Type B pancreatic cell (in vitro differentiated cells): Measurements from ENCODE around the gene AMELY. TPM values are rescaled to one million over a fixed set of nuclear protein-coding genes. Genes with fewer than 3 reads are reported as not detected.

Source experiments
- DNase-seq: peaks from one replicate; pipeline ENCODE4 v3.0.0; 2021; ENCODE audit warnings: mixed read lengths; ENCODE audit not compliant: unreplicated experiment; ENCODE audit errors: extremely low spot score
- H3K27ac Mint-ChIP-seq: 2 replicates; pipeline ENCODE4 v1.8.0; 2021; ENCODE audit warnings: mild to moderate bottlenecking, mixed read lengths
- H3K27me3 Mint-ChIP-seq: 2 replicates; pipeline ENCODE4 v1.8.0; 2021; ENCODE audit warnings: mixed read lengths
- H3K36me3 Mint-ChIP-seq: 2 replicates; pipeline ENCODE4 v1.8.0; 2021; ENCODE audit warnings: mixed read lengths
- H3K4me1 Mint-ChIP-seq: one replicate; pipeline ENCODE4 v1.8.0; 2021; ENCODE audit warnings: mixed read lengths; ENCODE audit not compliant: unreplicated experiment
- H3K4me3 Mint-ChIP-seq: 2 replicates; pipeline ENCODE4 v1.8.0; 2021; ENCODE audit warnings: mild to moderate bottlenecking, mixed read lengths
- H3K9me3 Mint-ChIP-seq: 2 replicates; pipeline ENCODE4 v1.8.0; 2021; ENCODE audit warnings: mixed read lengths
- CTCF ChIP-seq: fragments of 200-600 bp; sonication (generic); conservative IDR thresholded peaks from 2 replicates; pipeline ENCODE4 v1.5.0; 2021; ENCODE audit warnings: antibody characterized with exemption, mild to moderate bottlenecking
- long read RNA-seq: library from polyadenylated mRNA; unstranded; transcript quantifications from one replicate; pipeline ENCODE4 v2.0.0, GENCODE V29; 2020
- total RNA-seq: library from RNA; stranded (reverse); gene quantifications from 2 replicates; pipeline ENCODE4 v1.2.1, GENCODE V29; 2021; ENCODE audit warnings: low replicate concordance

The AMELY gene
- total RNA-seq, result not detected in 2 replicates
- long read RNA-seq, result 0 reads

DNA sequence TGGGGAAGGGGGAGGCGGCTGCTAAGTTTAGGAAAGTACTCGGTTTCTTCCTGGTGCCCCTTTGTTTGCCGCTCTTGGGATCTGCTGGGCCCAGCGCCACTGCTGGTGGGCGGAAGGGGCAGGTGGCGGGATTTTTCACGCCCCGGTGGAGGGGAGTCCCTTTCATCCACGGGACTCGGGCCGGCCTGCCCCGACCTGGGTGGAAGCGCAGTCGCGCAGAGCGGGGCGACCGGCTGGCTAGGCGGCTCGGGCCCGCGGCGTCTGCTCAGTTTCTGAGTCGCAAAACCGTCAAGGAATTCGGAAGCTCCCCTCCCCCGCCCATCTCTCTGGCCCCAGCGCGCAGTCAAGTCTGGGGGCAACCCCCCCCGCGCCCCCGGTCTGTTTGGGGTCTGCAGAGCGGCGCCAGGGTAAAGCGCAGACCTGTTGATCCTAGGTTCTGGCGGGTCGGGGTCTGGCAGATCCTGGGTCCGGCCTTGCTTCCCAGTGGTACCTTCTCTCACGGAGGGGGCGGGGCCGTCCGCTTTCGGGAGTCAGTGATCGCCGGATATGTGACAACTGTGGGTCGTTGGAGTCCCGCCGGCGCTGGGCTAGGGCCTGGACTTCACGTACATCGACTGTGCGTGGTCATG, at the start of gene AMELY:
Gene AMELY, minus strand, starts transcription at position 500 of the 629 bp plus-strand sequence. CDS start 39,144 bp downstream, outside the sequence.
- H3K4me1 Mint-ChIP-seq, result no peaks in the 10 kb centered on the region
- no peak within 1 kb of the TSS for H3K27ac Mint-ChIP-seq
- no peak for TF ChIP-seq CTCF
- no peak within 1 kb of the TSS for H3K4me3 Mint-ChIP-seq
- no peak for DNase-seq
- H3K36me3 Mint-ChIP-seq, result no peaks in the 10 kb centered on the region
- no peaks in the 10 kb centered on the region for H3K9me3 Mint-ChIP-seq
- no peaks in the 10 kb centered on the region for H3K27me3 Mint-ChIP-seq

GRCh38 chrY:6949947-6950346, 38.4 kb upstream of the AMELY start:
- Mint-ChIP-seq H3K36me3 (no peaks in the 10 kb centered on the region), H3K9me3 (no peaks in the 10 kb centered on the region), H3K27me3 (no peaks in the 10 kb centered on the region), H3K27ac (no peak overlapping the region), H3K4me3 (no peak overlapping the region), H3K4me1 (no peaks in the 10 kb centered on the region)
- TF ChIP-seq CTCF, result no peak
- DNase-seq, result no peak

- H3K27me3 Mint-ChIP-seq, result no peaks in the 10 kb centered on the region
Observed at GRCh38 chrY:6948378-6948777, 36.8 kb upstream of the AMELY start.

GRCh38 chrY:6947695-6948094, 36.1 kb upstream of the AMELY start:
- Mint-ChIP-seq H3K4me3 (no peak overlapping the region), H3K4me1 (no peaks in the 10 kb centered on the region), H3K27me3 (no peaks in the 10 kb centered on the region)

More at GRCh38 chrY:6948378-6948777, 36.8 kb upstream of the AMELY start:
- Mint-ChIP-seq H3K4me3 (no peak overlapping the region), H3K36me3 (no peaks in the 10 kb centered on the region), H3K27ac (no peak overlapping the region), H3K4me1 (no peaks in the 10 kb centered on the region), H3K9me3 (no peaks in the 10 kb centered on the region)
- no peak for DNase-seq
- TF ChIP-seq CTCF, result no peak

DNA sequence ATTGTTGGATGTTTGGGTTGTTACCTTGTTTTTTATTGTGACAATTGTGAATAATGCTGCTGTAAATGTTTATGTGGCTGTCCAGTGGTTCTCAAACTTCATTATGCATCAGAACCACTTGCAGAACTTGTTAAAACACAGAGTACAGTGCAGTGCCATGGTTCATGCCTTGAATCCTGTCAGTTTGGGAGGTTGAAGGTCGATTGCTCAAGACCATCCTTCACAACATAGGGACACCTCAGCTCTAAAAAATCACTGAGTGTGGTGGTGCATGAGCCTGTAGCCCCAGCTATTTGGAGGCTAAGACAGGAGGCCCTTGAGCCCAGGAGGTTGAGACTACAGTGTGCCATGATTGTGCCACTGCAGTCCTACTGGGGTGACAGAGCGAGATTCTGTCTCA, 23.9 kb upstream of the AMELY start:
- Mint-ChIP-seq H3K4me1 (no peaks in the 10 kb centered on the region), H3K27me3 (no peaks in the 10 kb centered on the region), H3K4me3 (no peak overlapping the region), H3K36me3 (no peaks in the 10 kb centered on the region), H3K27ac (no peak overlapping the region), H3K9me3 (no peaks in the 10 kb centered on the region)
- no peak for DNase-seq
- TF ChIP-seq CTCF, result no peak

More at GRCh38 chrY:6947695-6948094, 36.1 kb upstream of the AMELY start:
- TF ChIP-seq CTCF, result no peak
- no peak for DNase-seq
- H3K9me3 Mint-ChIP-seq, result no peaks in the 10 kb centered on the region
- H3K27ac Mint-ChIP-seq, result no peak overlapping the region
- no peaks in the 10 kb centered on the region for H3K36me3 Mint-ChIP-seq
